SHP77 (cell line): ENCODE data around the gene HUWE1.
"Not testable (repeated sequence)": the region's sequence is repeated elsewhere in the genome, so short reads cannot be mapped to it uniquely, and the experiment has no call there.

ENCODE experiments used
- DNase-seq, 2 experiments: peaks; one replicate each; lab custom pipeline; 2025; lab: John Stamatoyannopoulos, UW

Gene HUWE1

GRCh38 chrX:53526999-53527398 is 159.5 kb downstream of the HUWE1 start:
- no peak for DNase-seq

DNA sequence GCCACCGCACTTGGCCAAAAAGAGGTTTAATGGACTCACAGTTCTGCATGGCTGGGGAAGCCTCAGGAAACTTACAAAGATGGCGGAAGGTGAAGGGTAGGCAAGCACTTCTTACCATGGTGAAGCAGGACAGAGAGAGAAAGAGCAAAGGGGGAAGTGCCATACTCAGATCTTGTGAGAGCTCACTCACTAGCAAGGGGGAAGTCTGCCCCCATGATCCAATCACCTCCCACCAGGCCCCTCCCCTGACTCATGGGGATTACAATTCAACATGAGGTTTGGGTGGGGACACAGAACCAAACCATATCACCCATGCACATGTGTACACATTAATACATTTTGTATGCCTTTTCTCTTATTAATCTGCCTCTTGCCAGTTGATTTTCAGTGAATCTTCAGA is 175.2 kb downstream of the HUWE1 start:
- DNase-seq, result no peak

- not testable (repeated sequence) for DNase-seq
These were observed 182.5 kb downstream of the HUWE1 start for GRCh38 chrX:53504035-53504434.

GRCh38 chrX:53494436-53494835 is 192.1 kb downstream of the HUWE1 start:
- peak; percentile 74 to 77 for DNase-seq

DNA sequence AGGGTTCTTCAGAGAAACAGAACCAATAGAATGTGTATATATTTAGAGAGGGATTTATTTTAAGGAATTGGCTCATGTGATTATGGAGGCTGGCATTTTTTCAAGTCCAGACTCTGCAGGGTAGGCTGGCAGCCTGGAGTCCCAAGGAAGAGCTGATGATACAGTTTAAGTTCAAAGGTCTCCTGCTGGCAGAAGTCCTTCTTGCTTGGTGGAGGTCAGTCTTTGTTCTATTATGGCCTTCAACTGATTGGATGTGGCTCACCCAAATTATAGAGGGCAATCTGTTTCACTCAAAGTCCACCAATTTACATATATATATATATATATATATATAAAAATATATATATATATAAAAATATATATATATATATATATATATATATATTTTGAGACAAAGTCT is 200.2 kb downstream of the HUWE1 start:
- no peak for DNase-seq

- DNase-seq, result no peak
These were observed 202.6 kb downstream of the HUWE1 start for GRCh38 chrX:53483838-53484405.

DNA sequence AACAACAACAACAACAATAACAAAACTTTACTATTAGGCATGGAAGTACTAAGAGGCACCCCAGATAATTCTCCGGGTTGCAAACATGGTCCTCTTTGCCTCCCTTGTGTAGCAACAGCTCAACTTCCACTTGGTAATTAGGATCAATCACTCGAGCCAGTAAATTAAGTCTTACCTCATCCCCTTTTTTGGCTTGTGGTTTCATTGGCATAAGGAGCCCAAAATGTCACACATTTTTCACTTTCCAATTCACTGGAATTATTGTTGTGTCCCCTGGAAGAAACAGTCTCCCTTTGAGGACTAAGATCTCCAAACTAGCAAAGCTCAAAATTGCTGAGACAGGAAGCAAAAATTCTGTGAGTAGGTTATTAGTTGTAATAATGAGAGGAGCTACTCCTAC is 203.1 kb downstream of the HUWE1 start:
- no peak for DNase-seq
